A549 (cell line): ENCODE measurements around the gene SMPDL3B. TPM values are rescaled to one million over a fixed set of nuclear protein-coding genes. Genes with fewer than 3 reads are reported as not detected.

Experiments used
- ATAC-seq, 2 experiments: fragments of 200-7000 bp in 1 of 2; fragments of >200 bp in 1 of 2; cut with Nextera tagmentation in 1 of 2; cut with Tn5 transposase in 1 of 2; 3 replicates each; pipeline versions ENCODE4 v1.8.0 to v1.9.1; 2018 to 2020; ENCODE audit warnings: mild to moderate bottlenecking in 1 of 2, moderate library complexity in 1 of 2
- CTCF ChIA-PET: fragments of 300-600 bp; sonication (Branson Sonifier 250); formaldehyde crosslinking; extraction: SDS; loops from one replicate; lab custom pipeline; 2021; ENCODE audit warnings: antibody characterized with exemption, inconsistent platforms; lab: Yijun Ruan, JAX
- POLR2A ChIA-PET: fragments of 350-600 bp; formaldehyde crosslinking; extraction: SDS; loops from one replicate; lab custom pipeline; 2021; ENCODE audit warnings: antibody characterized with exemption, inconsistent platforms; lab: Yijun Ruan, JAX
- DNase-seq, 2 experiments: peaks; one replicate each; pipeline versions ENCODE4 v3.0.0 to v3.0.0-alpha.2; 2011 to 2016; ENCODE audit warnings: low read depth in 1 of 2, low spot score in 1 of 2
- FAIRE-seq: peaks from 2 replicates; lab custom pipeline; 2011; peaks lifted over from hg19 to GRCh38; lab: Jason Lieb, UNC
- H3K27ac ChIP-seq, 2 experiments: fragments of >200 bp; sonication (Bioruptor Twin); formaldehyde crosslinking; 3 replicates each; pipeline ENCODE4 v1.5.1; 2016 to 2017
- H3K4me1 ChIP-seq: fragments of >200 bp; sonication (Bioruptor Twin); formaldehyde crosslinking; 3 replicates; pipeline ENCODE4 v1.6.1; 2016
- H3K4me2 ChIP-seq: fragments of >200 bp; sonication (Bioruptor Twin); formaldehyde crosslinking; 3 replicates; pipeline ENCODE4 v1.6.1; 2016
- H3K4me3 ChIP-seq: fragments of >200 bp; sonication (Bioruptor Twin); formaldehyde crosslinking; 3 replicates; pipeline ENCODE4 v1.5.1; 2016
- H3K9me3 ChIP-seq: fragments of >200 bp; sonication (Bioruptor Twin); formaldehyde crosslinking; 3 replicates; pipeline ENCODE4 v1.6.1; 2016
- ATOH8 ChIP-seq: fragments of 250-450 bp; sonication (Bioruptor Pico); IDR thresholded peaks from 2 replicates; pipeline ENCODE4 v1.5.0; 2020; ENCODE audit warnings: low read depth, mild to moderate bottlenecking, moderate library complexity
- BHLHE40 ChIP-seq: IDR thresholded peaks from 2 replicates; pipeline ENCODE4 v1.6.1; 2012; ENCODE audit warnings: low read depth, low read length, inconsistent platforms
- CBX8 ChIP-seq: fragments of 200-600 bp; sonication (generic); IDR thresholded peaks from 2 replicates; pipeline ENCODE4 v1.6.1; 2016
- CEBPB ChIP-seq, 2 experiments: fragments of >200 bp in 1 of 2; sonication (Bioruptor Twin) in 1 of 2; formaldehyde crosslinking in 1 of 2; IDR thresholded peaks; 2 replicates each; pipeline ENCODE4 v1.6.1; 2012 to 2016
- CHD2 ChIP-seq: fragments of 150-350 bp; IDR thresholded peaks from 2 replicates; pipeline ENCODE4 v1.6.1; 2014; ENCODE audit warnings: low read length; ENCODE audit not compliant: partially characterized antibody
- E2F6 ChIP-seq: IDR thresholded peaks from 2 replicates; pipeline ENCODE4 v1.6.1; 2012; ENCODE audit warnings: low read depth, borderline replicate concordance
- EP300 ChIP-seq, 2 experiments: fragments of >200 bp; sonication (Bioruptor Twin); formaldehyde crosslinking; IDR thresholded peaks; 2 replicates in 1 of 2; 3 replicates in 1 of 2; pipeline ENCODE4 v1.6.1; 2016 to 2017
- GATA3 ChIP-seq: IDR thresholded peaks from 2 replicates; pipeline ENCODE4 v1.6.1; 2012; ENCODE audit warnings: borderline replicate concordance
- HDAC2 ChIP-seq: fragments of 200-600 bp; sonication (generic); IDR thresholded peaks from 2 replicates; pipeline ENCODE4 v1.6.1; 2016
- HOXB5 ChIP-seq: fragments of 250-450 bp; sonication (Bioruptor Pico); IDR thresholded peaks from 2 replicates; pipeline ENCODE4 v1.5.0; 2020; ENCODE audit warnings: mild to moderate bottlenecking, moderate library complexity
- MAFK ChIP-seq: fragments of 450-650 bp; IDR thresholded peaks from 2 replicates; pipeline ENCODE4 v1.6.1; 2014; ENCODE audit not compliant: partially characterized antibody
- NPAS2 ChIP-seq: fragments of 250-450 bp; sonication (Bioruptor Pico); IDR thresholded peaks from 2 replicates; pipeline ENCODE4 v1.8.0; 2022; ENCODE audit warnings: mild to moderate bottlenecking, moderate library complexity, borderline replicate concordance
- PHF8 ChIP-seq: fragments of 200-600 bp; sonication (generic); IDR thresholded peaks from 2 replicates; pipeline ENCODE4 v1.6.1; 2016; ENCODE audit warnings: low read depth, mild to moderate bottlenecking, antibody characterized with exemption, moderate library complexity, borderline replicate concordance
- POLR2A ChIP-seq: IDR thresholded peaks from 2 replicates; pipeline ENCODE4 v1.6.1; 2012; ENCODE audit warnings: mild to moderate bottlenecking, low read length
- POLR2AphosphoS2 ChIP-seq: conservative IDR thresholded peaks from 2 replicates; pipeline ENCODE4 v1.6.1; 2012; ENCODE audit warnings: low read length, improper control_type of control experiment, inconsistent platforms
- RAD21 ChIP-seq, 2 experiments: fragments of >200 bp in 1 of 2; sonication (Bioruptor Twin) in 1 of 2; formaldehyde crosslinking in 1 of 2; IDR thresholded peaks in 1 of 2; conservative IDR thresholded peaks in 1 of 2; 2 replicates in 1 of 2; 3 replicates in 1 of 2; pipeline ENCODE4 v1.6.1; 2012 to 2018; ENCODE audit warnings: inconsistent platforms in 1 of 2
- RARB ChIP-seq: fragments of 250-450 bp; sonication (Bioruptor Pico); IDR thresholded peaks from 2 replicates; pipeline ENCODE4 v1.8.0; 2021; ENCODE audit warnings: mild to moderate bottlenecking, moderate library complexity
- RCOR1 ChIP-seq: fragments of 150-350 bp; IDR thresholded peaks from 2 replicates; pipeline ENCODE4 v1.6.1; 2014; ENCODE audit warnings: antibody characterized with exemption, low read length, low read depth
- RNF2 ChIP-seq: fragments of 200-600 bp; sonication (generic); IDR thresholded peaks from 2 replicates; pipeline ENCODE4 v1.6.1; 2016; ENCODE audit warnings: low read depth, mild to moderate bottlenecking, antibody characterized with exemption, moderate library complexity, borderline replicate concordance
- SMC3 ChIP-seq: fragments of >200 bp; sonication (Bioruptor Twin); formaldehyde crosslinking; IDR thresholded peaks from 3 replicates; pipeline ENCODE4 v1.6.1; 2018; ENCODE audit warnings: inconsistent platforms
- SREBF2 ChIP-seq: fragments of 450-650 bp; IDR thresholded peaks from 2 replicates; pipeline ENCODE4 v1.6.1; 2014; ENCODE audit warnings: mild to moderate bottlenecking, moderate library complexity
- TP53 ChIP-seq: fragments of 250-450 bp; sonication (Bioruptor Pico); IDR thresholded peaks from 2 replicates; pipeline ENCODE4 v1.5.0; 2021; ENCODE audit warnings: mild to moderate bottlenecking, moderate library complexity
- WGBS: methylation state at CpG from one replicate; pipeline ENCODE4 v1.1.6; 2017; ENCODE audit errors: missing lambda C conversion rate; 5-methylcytosine and 5-hydroxymethylcytosine counted together
- polyA plus RNA-seq, 4 experiments: library from polyadenylated mRNA; depleted of rRNA in 3 of 4; stranded (reverse); fragments of >200 nt; fragmentation: RNase III in 1 of 4; extraction: RNeasy Plus Mini Kit Qiagen cat#74134 plus additional on column Dnase treatment in 1 of 4; gene quantifications; 2 replicates in 3 of 4; 3 replicates in 1 of 4; pipeline ENCODE4 v1.2.3, GENCODE V29; 2011 to 2017
- TF ChIP-seq, protein P1 (sequence below): fragments of 250-450 bp; sonication (Bioruptor Pico); IDR thresholded peaks from 2 replicates; pipeline ENCODE4 v1.5.0; 2021; ENCODE audit warnings: mild to moderate bottlenecking, moderate library complexity, borderline replicate concordance

SMPDL3B gene
- polyA plus RNA-seq, 2 of the 4 experiments (the other 2 are of a cell fraction): 1.7 to 4.0 TPM

- WGBS: 96% methylated on average over 2 of the region's 2 CpGs
- ChIA-PET POLR2A (no interaction called here), CTCF (no interaction called here)
- Histone ChIP-seq H3K4me1 (no peaks in the 10 kb centered on the region), H3K4me2 (no peak overlapping the region), H3K9me3 (no peaks in the 10 kb centered on the region), H3K27ac (no peak overlapping the region), H3K4me3 (no peak overlapping the region)
- DNase-seq: no peak
- no peak for ATAC-seq
- TF ChIP-seq EP300 (IDR thresholded peaks at IDR 0.05): no peak
- TF ChIP-seq SMC3: no peak
- TF ChIP-seq POLR2AphosphoS2: no peak
- TF ChIP-seq ATOH8 (CRISPR knock-in tag): no peak
- no peak for TF ChIP-seq NPAS2 (CRISPR knock-in tag)
- no peak for TF ChIP-seq SREBF2
- no peak for TF ChIP-seq CEBPB (IDR thresholded peaks at IDR 0.05)
- no peak for TF ChIP-seq RCOR1
- no peak for FAIRE-seq
Observed at GRCh38 chr1:27906759-27907158, 28.0 kb upstream of the SMPDL3B start.

- TF ChIP-seq BHLHE40: no peak
- TF ChIP-seq HDAC2: no peak
- TF ChIP-seq, protein P1, sequence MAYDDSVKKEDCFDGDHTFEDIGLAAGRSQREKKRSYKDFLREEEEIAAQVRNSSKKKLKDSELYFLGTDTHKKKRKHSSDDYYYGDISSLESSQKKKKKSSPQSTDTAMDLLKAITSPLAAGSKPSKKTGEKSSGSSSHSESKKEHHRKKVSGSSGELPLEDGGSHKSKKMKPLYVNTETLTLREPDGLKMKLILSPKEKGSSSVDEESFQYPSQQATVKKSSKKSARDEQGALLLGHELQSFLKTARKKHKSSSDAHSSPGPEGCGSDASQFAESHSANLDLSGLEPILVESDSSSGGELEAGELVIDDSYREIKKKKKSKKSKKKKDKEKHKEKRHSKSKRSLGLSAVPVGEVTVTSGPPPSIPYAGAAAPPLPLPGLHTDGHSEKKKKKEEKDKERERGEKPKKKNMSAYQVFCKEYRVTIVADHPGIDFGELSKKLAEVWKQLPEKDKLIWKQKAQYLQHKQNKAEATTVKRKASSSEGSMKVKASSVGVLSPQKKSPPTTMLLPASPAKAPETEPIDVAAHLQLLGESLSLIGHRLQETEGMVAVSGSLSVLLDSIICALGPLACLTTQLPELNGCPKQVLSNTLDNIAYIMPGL (CRISPR knock-in tag): no peak
- TF ChIP-seq RARB (CRISPR knock-in tag): no peak
- H3K9me3 ChIP-seq: peaks cover 7% of the 10 kb centered on the region
- ATAC-seq (no peak), DNase-seq (no peak), FAIRE-seq (no peak)
- POLR2A ChIA-PET: no interaction called here
- CTCF ChIA-PET: no interaction called here
- no peak overlapping the region for H3K4me2 ChIP-seq
- H3K4me1 ChIP-seq: peaks cover 5% of the 10 kb centered on the region; the same call in 1 of the 3 replicates
- H3K27ac ChIP-seq: no peak overlapping the region
- WGBS: 88% methylated on average over 1 of the region's 1 CpG
- H3K4me3 ChIP-seq: no peak overlapping the region
Observed at GRCh38 chr1:27912429-27912828, 22.4 kb upstream of the SMPDL3B start.

DNA sequence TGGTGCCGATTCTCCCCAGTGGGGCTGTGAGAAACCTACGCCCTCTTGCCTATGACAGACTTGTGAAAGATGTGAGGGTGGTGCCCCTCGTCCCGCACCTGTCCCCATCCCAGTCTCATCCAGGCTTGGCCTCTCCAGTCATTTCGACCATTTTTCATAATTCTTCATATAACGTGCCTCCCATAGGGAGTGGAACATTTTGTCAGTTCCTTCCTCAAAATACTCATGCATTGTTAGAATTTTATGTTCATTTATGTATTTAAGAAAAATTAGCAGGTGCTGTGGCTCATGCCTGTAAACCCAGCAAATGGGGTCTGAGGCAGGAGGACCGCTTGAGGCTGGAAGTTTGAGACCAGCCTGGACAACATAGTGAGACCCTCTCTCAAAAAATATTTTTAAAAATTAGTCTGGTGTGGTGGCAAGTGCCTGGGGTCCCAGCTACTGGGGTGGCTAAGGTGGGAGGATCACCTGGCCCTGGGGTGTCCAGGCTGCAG, 19.7 kb upstream of the SMPDL3B start:
- ChIA-PET CTCF (no interaction called here), POLR2A (no interaction called here)
- FAIRE-seq (no peak), DNase-seq (no peak), ATAC-seq (no peak)
- 91% methylated on average over 7 of the region's 7 CpGs for WGBS
- TF ChIP-seq RAD21 (conservative IDR thresholded peaks at IDR 0.05 in 1 of 2, IDR thresholded peaks at IDR 0.05 in 1 of 2): no peak
- no peak for TF ChIP-seq HOXB5 (CRISPR knock-in tag)
- peak; percentile 13; the same call in 1 of the 2 replicates for TF ChIP-seq RNF2
- no peak for TF ChIP-seq PHF8
- TF ChIP-seq, protein P1 (CRISPR knock-in tag): no peak
- no peak for TF ChIP-seq EP300 (IDR thresholded peaks at IDR 0.05)
- no peak for TF ChIP-seq GATA3
- TF ChIP-seq HDAC2: peak; percentile 83; the same call in 1 of the 2 replicates
- no peak for TF ChIP-seq CHD2
- TF ChIP-seq POLR2A: no peak
- no peak for TF ChIP-seq CBX8
- no peak for TF ChIP-seq MAFK
- peak; percentile 60; the same call in 1 of the 2 replicates for TF ChIP-seq E2F6
- TF ChIP-seq TP53: no peak
- Histone ChIP-seq H3K9me3 (peaks cover 7% of the 10 kb centered on the region), H3K27ac (peak overlapping the region; percentile 52 to 79; a peak in 4 of 6 replicates), H3K4me1 (peaks cover 5% of the 10 kb centered on the region; the same call in 1 of the 3 replicates), H3K4me2 (peak overlapping the region; percentile 44; the same call in 2 of the 3 replicates), H3K4me3 (0 out of 3 replicates have a peak overlapping the region, but pooled peaks have one; percentile 16)
